GM23338 (cell line): ENCODE results near the gene HTR3E.

Experiments used
- CREB1 ChIP-seq: fragments of 250-450 bp; sonication (Bioruptor Pico); IDR thresholded peaks from 2 replicates; pipeline ENCODE4 v1.5.0; 2020; ENCODE audit warnings: low read depth, mild to moderate bottlenecking, moderate library complexity
- EZH2 ChIP-seq: fragments of 200-600 bp; sonication (generic); IDR thresholded peaks from one replicate; pipeline ENCODE4 v1.8.0; 2017; ENCODE audit warnings: antibody characterized with exemption, mild to moderate bottlenecking, low read depth; ENCODE audit not compliant: unreplicated experiment
- EZH2phosphoT487 ChIP-seq: fragments of 200-600 bp; sonication (generic); IDR thresholded peaks from one replicate; pipeline ENCODE4 v1.8.1; 2018; ENCODE audit warnings: antibody characterized with exemption; ENCODE audit not compliant: unreplicated experiment
- POLR2AphosphoS5 ChIP-seq: IDR thresholded peaks from 2 replicates; pipeline ENCODE4 v1.6.1; 2016; ENCODE audit warnings: antibody characterized with exemption, low read depth
- TF ChIP-seq, protein P1 (sequence below), 2 experiments: fragments of 200-600 bp in 1 of 2; sonication (generic) in 1 of 2; conservative IDR thresholded peaks; 2 replicates each; pipeline versions ENCODE4 v1.5.1 to v1.6.1; 2016 to 2017; ENCODE audit warnings: antibody characterized with exemption in 2 of 2, low read depth in 2 of 2, mild to moderate bottlenecking in 2 of 2, moderate library complexity in 1 of 2

DNA sequence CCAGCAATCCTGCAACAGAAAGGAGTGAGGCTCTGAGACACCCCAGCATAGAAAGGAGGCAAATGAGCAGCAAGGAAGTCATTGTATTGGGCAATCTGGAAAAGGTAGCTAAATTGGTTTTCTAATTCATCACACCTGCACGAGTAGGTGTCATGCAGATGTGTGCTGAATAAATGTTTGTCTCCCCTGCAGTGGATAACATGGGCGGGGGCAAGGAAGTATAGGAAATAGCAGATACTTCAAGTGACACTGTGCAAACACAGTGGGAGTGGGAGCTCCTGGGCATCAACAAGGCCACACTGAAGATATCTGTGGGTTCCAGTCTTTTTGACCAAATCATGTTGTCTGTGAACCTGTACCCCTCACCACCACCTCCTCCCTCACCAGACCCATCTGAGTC, 14.4 kb upstream of the HTR3E start:
- TF ChIP-seq POLR2AphosphoS5, result no peak
- no peak for TF ChIP-seq EZH2
- TF ChIP-seq, protein P1, sequence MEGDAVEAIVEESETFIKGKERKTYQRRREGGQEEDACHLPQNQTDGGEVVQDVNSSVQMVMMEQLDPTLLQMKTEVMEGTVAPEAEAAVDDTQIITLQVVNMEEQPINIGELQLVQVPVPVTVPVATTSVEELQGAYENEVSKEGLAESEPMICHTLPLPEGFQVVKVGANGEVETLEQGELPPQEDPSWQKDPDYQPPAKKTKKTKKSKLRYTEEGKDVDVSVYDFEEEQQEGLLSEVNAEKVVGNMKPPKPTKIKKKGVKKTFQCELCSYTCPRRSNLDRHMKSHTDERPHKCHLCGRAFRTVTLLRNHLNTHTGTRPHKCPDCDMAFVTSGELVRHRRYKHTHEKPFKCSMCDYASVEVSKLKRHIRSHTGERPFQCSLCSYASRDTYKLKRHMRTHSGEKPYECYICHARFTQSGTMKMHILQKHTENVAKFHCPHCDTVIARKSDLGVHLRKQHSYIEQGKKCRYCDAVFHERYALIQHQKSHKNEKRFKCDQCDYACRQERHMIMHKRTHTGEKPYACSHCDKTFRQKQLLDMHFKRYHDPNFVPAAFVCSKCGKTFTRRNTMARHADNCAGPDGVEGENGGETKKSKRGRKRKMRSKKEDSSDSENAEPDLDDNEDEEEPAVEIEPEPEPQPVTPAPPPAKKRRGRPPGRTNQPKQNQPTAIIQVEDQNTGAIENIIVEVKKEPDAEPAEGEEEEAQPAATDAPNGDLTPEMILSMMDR (conservative IDR thresholded peaks at IDR 0.05; ENCODE audit: low read depth in 2 of 2), result no peak
- TF ChIP-seq EZH2phosphoT487, result no peak
- TF ChIP-seq CREB1 (CRISPR knock-in tag), result no peak
